PC-9 (cell line): ENCODE data around the gene BCR. TPM values are rescaled to one million over a fixed set of nuclear protein-coding genes. Genes with fewer than 3 reads are reported as not detected.

ENCODE experiments used
- BruUV-seq: library from RNA; stranded (reverse); fragments of 400-500 nt; replicated peaks from 2 replicates; lab custom pipeline; 2021; lab: Mats Ljungman, UMichigan
- CTCF ChIA-PET: fragments of 300-600 bp; sonication (Branson Sonifier 250); formaldehyde crosslinking; loops from one replicate; lab custom pipeline; 2022; ENCODE audit warnings: antibody characterized with exemption; lab: Charles Lee
- POLR2A ChIA-PET: fragments of 300-600 bp; sonication (Branson Sonifier 250); formaldehyde crosslinking; loops from one replicate; lab custom pipeline; 2022; ENCODE audit warnings: antibody characterized with exemption; ENCODE audit not compliant: unreplicated experiment; lab: Charles Lee
- DNase-seq, 2 experiments: peaks; one replicate each; pipeline versions ENCODE4 v3.0.0 to v3.0.0-alpha.2; 2015 to 2022; ENCODE audit warnings: mixed read lengths in 1 of 2
- H2AFZ ChIP-seq: fragments of 200-600 bp; sonication (generic); 2 replicates; pipeline ENCODE4 v1.8.1; 2017; ENCODE audit warnings: antibody characterized with exemption
- H3F3A ChIP-seq: fragments of 200-600 bp; sonication (generic); 2 replicates; pipeline ENCODE4 v1.8.1; 2017; ENCODE audit warnings: antibody characterized with exemption, mild to moderate bottlenecking, low read depth; ENCODE audit not compliant: insufficient read depth
- H3K27ac ChIP-seq: fragments of 200-600 bp; sonication (generic); 2 replicates; pipeline ENCODE4 v1.6.1; 2016; ENCODE audit warnings: mixed run types
- H3K27me3 ChIP-seq: fragments of 200-600 bp; sonication (generic); 2 replicates; pipeline ENCODE4 v1.6.1; 2016; ENCODE audit warnings: low read depth, mixed run types; ENCODE audit not compliant: insufficient read depth
- H3K36me3 ChIP-seq: fragments of 200-600 bp; sonication (generic); 2 replicates; pipeline ENCODE4 v1.6.1; 2016; ENCODE audit warnings: low read depth, mixed run types
- H3K4me1 ChIP-seq: fragments of 200-600 bp; sonication (generic); replicated peaks from 2 replicates; pipeline ENCODE4 v1.6.1; 2016; ENCODE audit warnings: mixed run types; ENCODE audit not compliant: insufficient read depth
- H3K4me2 ChIP-seq: fragments of 200-600 bp; sonication (generic); 2 replicates; pipeline ENCODE4 v1.6.1; 2017; ENCODE audit warnings: mixed run types
- H3K4me3 ChIP-seq: fragments of 200-600 bp; sonication (generic); 2 replicates; pipeline ENCODE4 v1.6.1; 2016; ENCODE audit warnings: mixed run types
- H3K79me2 ChIP-seq: fragments of 200-600 bp; sonication (generic); 2 replicates; pipeline ENCODE4 v1.6.1; 2017; ENCODE audit warnings: low read depth, mixed run types
- H3K9me2 ChIP-seq: fragments of 200-600 bp; sonication (generic); 2 replicates; pipeline ENCODE4 v1.8.1; 2017; ENCODE audit warnings: mild to moderate bottlenecking; ENCODE audit not compliant: insufficient read depth
- H3K9me3 ChIP-seq: fragments of 200-600 bp; sonication (generic); 2 replicates; pipeline ENCODE4 v1.8.1; 2016; ENCODE audit warnings: low read depth; ENCODE audit not compliant: insufficient read depth
- H4K20me1 ChIP-seq: fragments of 200-600 bp; sonication (generic); 2 replicates; pipeline ENCODE4 v1.8.1; 2017; ENCODE audit not compliant: insufficient read depth
- CTCF ChIP-seq: fragments of 200-600 bp; sonication (generic); conservative IDR thresholded peaks from 2 replicates; pipeline ENCODE4 v1.6.1; 2017; ENCODE audit warnings: mixed run types, antibody characterized with exemption, mild to moderate bottlenecking, moderate library complexity
- EZH2 ChIP-seq: fragments of 200-600 bp; sonication (generic); IDR thresholded peaks from 2 replicates; pipeline ENCODE4 v1.8.0; 2017; ENCODE audit warnings: antibody characterized with exemption, low read depth
- intact Hi-C: fragments of 100-400 bp; cut with micrococcal nuclease; formaldehyde crosslinking; loops from one replicate; pipeline ENCODE4 v1.10.0; 2022; ENCODE audit not compliant: unreplicated experiment
- total RNA-seq: library from RNA; stranded (reverse); gene quantifications from 2 replicates; pipeline ENCODE4 v1.2.3, GENCODE V29; 2021

The BCR gene
- total RNA-seq, 1 experiment from 2014 or later: 47.8 TPM

GRCh38 chr22:23253475-23254055 lies 73.3 kb downstream of the BCR start:
- ChIA-PET POLR2A (no interaction called here), CTCF (no interaction called here)
- Histone ChIP-seq H3K9me3 (no peaks in the 10 kb centered on the region), H4K20me1 (peaks cover 8% of the 10 kb centered on the region), H3K27ac (no peak overlapping the region), H3K79me2 (peaks cover 32% of the 10 kb centered on the region), H3K27me3 (no peaks in the 10 kb centered on the region), H3K9me2 (no peaks in the 10 kb centered on the region), H3F3A (0 out of 2 replicates have a peak, but pooled peaks cover 9% of the 10 kb centered on the region), H3K36me3 (no peaks in the 10 kb centered on the region), H2AFZ (no peak overlapping the region), H3K4me1 (peaks cover 30% of the 10 kb centered on the region), H3K4me2 (no peak overlapping the region), H3K4me3 (no peak overlapping the region)
- BruUV-seq: no TSS peak
- TF ChIP-seq CTCF (no peak), EZH2 (no peak)
- no peak for DNase-seq
- intact Hi-C loops: no loop called here

GRCh38 chr22:23255506-23256170 lies 75.3 kb downstream of the BCR start:
- BruUV-seq: no TSS peak
- Histone ChIP-seq H3K27me3 (no peaks in the 10 kb centered on the region), H3F3A (0 out of 2 replicates have a peak, but pooled peaks cover 4% of the 10 kb centered on the region), H3K4me3 (no peak overlapping the region), H3K9me3 (no peaks in the 10 kb centered on the region), H3K36me3 (no peaks in the 10 kb centered on the region), H3K27ac (no peak overlapping the region), H3K4me2 (no peak overlapping the region), H3K79me2 (peaks cover 11% of the 10 kb centered on the region), H2AFZ (no peak overlapping the region), H3K4me1 (peaks cover 18% of the 10 kb centered on the region), H4K20me1 (peaks cover 6% of the 10 kb centered on the region), H3K9me2 (no peaks in the 10 kb centered on the region)
- no peak for DNase-seq
- ChIA-PET CTCF (no interaction called here), POLR2A (no interaction called here)
- intact Hi-C loops: no loop called here
- TF ChIP-seq CTCF: no peak
- no peak for TF ChIP-seq EZH2

- H3K4me3 ChIP-seq: no peak overlapping the region
- no peak overlapping the region for H3K4me2 ChIP-seq
- H3K27me3 ChIP-seq: no peaks in the 10 kb centered on the region
- TF ChIP-seq EZH2 (no peak), CTCF (no peak)
- no peak for DNase-seq
- H2AFZ ChIP-seq: no peak overlapping the region
- no TSS peak for BruUV-seq
- no peaks in the 10 kb centered on the region for H3K9me2 ChIP-seq
- intact Hi-C loops: no loop called here
- CTCF ChIA-PET: no interaction called here
- 0 out of 2 replicates have a peak, but pooled peaks cover 4% of the 10 kb centered on the region for H3F3A ChIP-seq
- peaks cover 6% of the 10 kb centered on the region for H4K20me1 ChIP-seq
- H3K4me1 ChIP-seq: peaks cover 11% of the 10 kb centered on the region
- H3K36me3 ChIP-seq: no peaks in the 10 kb centered on the region
- POLR2A ChIA-PET: interaction anchor here (0.7 kb wide), 1 partner anchor 901 kb away, joined by 3 read pairs; no protein-coding TSS in a partner anchor
- H3K27ac ChIP-seq: no peak overlapping the region
- H3K79me2 ChIP-seq: peaks cover 7% of the 10 kb centered on the region; the same call in 1 of the 2 replicates
- H3K9me3 ChIP-seq: no peaks in the 10 kb centered on the region
Observed at GRCh38 chr22:23256171-23256932, 76.0 kb downstream of the BCR start.
